Calu3 (cell line): Measurements from ENCODE around the gene CALN1. TPM values are rescaled to one million over a fixed set of nuclear protein-coding genes. Genes with fewer than 3 reads are reported as not detected.

Source experiments
- BruUV-seq: library from RNA; stranded (reverse); fragments of 400-500 nt; replicated peaks from 2 replicates; lab custom pipeline; 2021; lab: Mats Ljungman, UMichigan
- CTCF ChIA-PET: fragments of 300-600 bp; sonication (Branson Sonifier 250); formaldehyde crosslinking; loops from one replicate; lab custom pipeline; 2022; ENCODE audit warnings: antibody characterized with exemption; lab: Charles Lee
- DNase-seq: peaks from one replicate; pipeline ENCODE4 v3.0.0; 2022
- H3K27ac Mint-ChIP-seq: one replicate; pipeline ENCODE4 v1.8.0; 2022; ENCODE audit warnings: mixed read lengths; ENCODE audit not compliant: unreplicated experiment
- H3K27me3 Mint-ChIP-seq: one replicate; pipeline ENCODE4 v1.8.0; 2022; ENCODE audit warnings: mixed read lengths; ENCODE audit not compliant: unreplicated experiment
- H3K36me3 Mint-ChIP-seq: one replicate; pipeline ENCODE4 v1.8.0; 2022; ENCODE audit warnings: mild to moderate bottlenecking, moderate library complexity, mixed read lengths; ENCODE audit not compliant: insufficient read depth, unreplicated experiment
- H3K4me1 Mint-ChIP-seq: one replicate; pipeline ENCODE4 v1.8.0; 2022; ENCODE audit warnings: mild to moderate bottlenecking, low read depth, mixed read lengths; ENCODE audit not compliant: unreplicated experiment
- H3K4me3 Mint-ChIP-seq: one replicate; pipeline ENCODE4 v1.8.0; 2022; ENCODE audit warnings: mild to moderate bottlenecking, low read depth, moderate library complexity, mixed read lengths; ENCODE audit not compliant: unreplicated experiment
- H3K9me3 Mint-ChIP-seq: one replicate; pipeline ENCODE4 v1.8.0; 2022; ENCODE audit warnings: low read depth, mixed read lengths; ENCODE audit not compliant: unreplicated experiment
- CTCF ChIP-seq: fragments of 200-600 bp; IDR thresholded peaks from one replicate; pipeline ENCODE4 v1.8.0; 2022; ENCODE audit warnings: antibody characterized with exemption; ENCODE audit not compliant: unreplicated experiment
- intact Hi-C: fragments of 100-400 bp; cut with micrococcal nuclease; formaldehyde crosslinking; loops from one replicate; pipeline ENCODE4 v1.10.0; 2022; ENCODE audit not compliant: unreplicated experiment
- total RNA-seq: library from RNA; stranded (reverse); gene quantifications from 2 replicates; pipeline ENCODE4 v1.2.3, GENCODE V29; 2022

Gene CALN1
- total RNA-seq, 1 experiment from 2014 or later, result not detected

- BruUV-seq, result no TSS peak
- Mint-ChIP-seq H3K27me3 (no peaks in the 10 kb centered on the region), H3K9me3 (peaks cover 15% of the 10 kb centered on the region), H3K27ac (no peak overlapping the region), H3K4me1 (no peaks in the 10 kb centered on the region), H3K36me3 (no peaks in the 10 kb centered on the region), H3K4me3 (no peak overlapping the region)
- TF ChIP-seq CTCF, result no peak
- no peak for DNase-seq
- CTCF ChIA-PET, result no interaction called here
- intact Hi-C loops, result no loop called here
Observed at GRCh38 chr7:72021716-72022115, 390.4 kb downstream of the CALN1 start.

- H3K4me1 Mint-ChIP-seq, result no peaks in the 10 kb centered on the region
- peaks cover 13% of the 10 kb centered on the region for H3K9me3 Mint-ChIP-seq
- no peak for DNase-seq
- H3K36me3 Mint-ChIP-seq, result no peaks in the 10 kb centered on the region
- intact Hi-C loops, result no loop called here
- H3K27ac Mint-ChIP-seq, result no peak overlapping the region
- no TSS peak for BruUV-seq
- CTCF ChIA-PET, result no interaction called here
- TF ChIP-seq CTCF, result no peak
- H3K4me3 Mint-ChIP-seq, result no peak overlapping the region
- no peaks in the 10 kb centered on the region for H3K27me3 Mint-ChIP-seq
Observed at GRCh38 chr7:72020311-72020710, 391.8 kb downstream of the CALN1 start.

GRCh38 chr7:72019436-72019835, 392.7 kb downstream of the CALN1 start:
- Mint-ChIP-seq H3K27me3 (no peaks in the 10 kb centered on the region), H3K36me3 (no peaks in the 10 kb centered on the region), H3K4me1 (no peaks in the 10 kb centered on the region), H3K4me3 (no peak overlapping the region), H3K9me3 (peaks cover 10% of the 10 kb centered on the region), H3K27ac (no peak overlapping the region)
- BruUV-seq, result no TSS peak
- intact Hi-C loops, result no loop called here
- CTCF ChIA-PET, result no interaction called here
- DNase-seq, result no peak
- TF ChIP-seq CTCF, result no peak

- peaks cover 7% of the 10 kb centered on the region for H3K9me3 Mint-ChIP-seq
- no peak for TF ChIP-seq CTCF
- H3K36me3 Mint-ChIP-seq, result no peaks in the 10 kb centered on the region
- H3K27me3 Mint-ChIP-seq, result no peaks in the 10 kb centered on the region
- no peaks in the 10 kb centered on the region for H3K4me1 Mint-ChIP-seq
- no peak for DNase-seq
- BruUV-seq, result no TSS peak
- intact Hi-C loops, result no loop called here
- H3K27ac Mint-ChIP-seq, result no peak overlapping the region
- CTCF ChIA-PET, result no interaction called here
- H3K4me3 Mint-ChIP-seq, result no peak overlapping the region
Observed at GRCh38 chr7:72017756-72018155, 394.4 kb downstream of the CALN1 start.
